Raji (cell line): ENCODE results near the gene MOGAT2.

ENCODE experiments used
- POLR2A ChIP-seq: IDR thresholded peaks from 2 replicates; pipeline ENCODE4 v1.6.1; 2011; ENCODE audit warnings: low read depth, low read length, control low read depth; ENCODE audit not compliant: insufficient read depth

The MOGAT2 gene

DNA sequence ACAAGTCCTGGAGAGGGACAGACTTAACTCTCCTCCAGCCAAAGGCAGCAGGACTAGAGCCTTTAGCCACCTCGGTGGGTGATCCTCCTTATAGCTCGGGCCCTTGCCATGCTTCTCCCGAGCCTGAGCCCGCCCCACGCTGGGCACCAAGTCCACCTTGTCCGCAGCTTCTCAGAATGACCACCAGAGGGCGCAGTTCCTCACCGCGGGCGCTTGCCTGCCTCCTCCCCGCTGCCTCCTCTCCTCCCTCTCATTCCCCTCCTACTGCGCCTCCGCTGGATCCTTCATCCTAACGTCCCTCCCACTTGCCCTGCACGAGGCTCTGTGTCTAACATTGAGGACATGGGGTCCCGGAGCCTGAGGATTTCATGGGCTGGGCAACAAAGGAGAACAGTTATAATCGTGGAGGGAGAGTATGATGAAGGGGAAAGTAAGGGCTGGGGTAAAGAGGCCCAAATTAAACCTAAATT is 11.3 kb upstream of the MOGAT2 start:
- TF ChIP-seq POLR2A, result no peak

DNA sequence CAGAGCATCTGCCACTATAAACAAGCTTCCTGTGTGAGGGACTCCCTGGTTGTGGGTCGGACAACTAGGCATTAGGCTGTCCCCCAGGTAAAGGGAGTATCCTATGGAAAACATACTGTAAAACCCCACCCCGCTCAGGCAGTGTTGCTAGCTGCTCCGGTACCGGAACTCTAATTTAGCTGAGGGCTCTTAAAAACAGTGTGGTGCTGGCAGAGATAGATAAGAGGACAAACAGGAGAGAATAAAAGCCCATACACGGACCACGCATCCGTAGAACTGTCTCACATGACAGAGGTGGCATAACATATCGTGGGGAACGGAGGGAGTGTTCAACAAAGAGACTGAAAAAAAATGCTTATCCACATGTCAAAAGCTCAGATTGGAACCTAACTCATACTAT is 3.4 kb upstream of the MOGAT2 start:
- TF ChIP-seq POLR2A, result no peak

DNA sequence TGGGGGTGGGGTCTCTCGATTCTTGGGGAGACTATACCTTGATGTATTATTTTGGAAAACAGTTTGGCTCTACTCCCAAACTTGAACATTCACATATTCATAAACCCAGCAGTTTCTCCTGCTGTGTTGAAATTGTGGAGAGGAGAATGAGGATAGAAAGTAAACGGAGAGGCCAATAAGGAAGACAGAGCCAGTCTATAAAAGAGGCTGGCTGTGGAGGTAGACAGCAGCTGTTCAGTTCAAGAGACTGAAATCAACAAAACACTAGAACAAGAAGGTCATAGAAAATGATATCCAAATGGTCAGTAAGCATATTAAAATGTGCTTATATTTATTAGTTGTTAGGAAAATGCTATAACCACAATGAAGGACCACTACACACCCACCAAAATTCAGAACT is 1.9 kb upstream of the MOGAT2 start:
- no peak for TF ChIP-seq POLR2A

DNA sequence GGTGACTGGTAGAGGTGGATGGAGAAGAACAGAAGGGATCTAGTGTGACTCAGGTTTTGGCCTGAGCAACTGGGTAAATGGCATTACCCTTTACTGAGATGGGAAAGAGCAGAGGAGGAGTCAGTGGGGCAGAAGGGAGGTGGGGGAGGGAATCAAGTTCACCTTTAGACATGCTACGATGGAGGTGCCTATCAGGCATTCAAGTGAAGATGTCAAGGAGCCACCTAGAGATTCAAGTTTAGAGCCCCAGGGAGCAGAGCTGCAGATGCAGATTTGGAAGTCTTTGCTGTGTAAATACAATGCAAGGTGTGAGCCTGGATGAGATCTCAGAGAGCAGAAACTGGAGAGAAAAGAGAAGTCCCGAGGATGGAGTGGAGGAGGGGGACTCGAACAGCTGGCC is 979 bp upstream of the MOGAT2 start:
- TF ChIP-seq POLR2A, result no peak

DNA sequence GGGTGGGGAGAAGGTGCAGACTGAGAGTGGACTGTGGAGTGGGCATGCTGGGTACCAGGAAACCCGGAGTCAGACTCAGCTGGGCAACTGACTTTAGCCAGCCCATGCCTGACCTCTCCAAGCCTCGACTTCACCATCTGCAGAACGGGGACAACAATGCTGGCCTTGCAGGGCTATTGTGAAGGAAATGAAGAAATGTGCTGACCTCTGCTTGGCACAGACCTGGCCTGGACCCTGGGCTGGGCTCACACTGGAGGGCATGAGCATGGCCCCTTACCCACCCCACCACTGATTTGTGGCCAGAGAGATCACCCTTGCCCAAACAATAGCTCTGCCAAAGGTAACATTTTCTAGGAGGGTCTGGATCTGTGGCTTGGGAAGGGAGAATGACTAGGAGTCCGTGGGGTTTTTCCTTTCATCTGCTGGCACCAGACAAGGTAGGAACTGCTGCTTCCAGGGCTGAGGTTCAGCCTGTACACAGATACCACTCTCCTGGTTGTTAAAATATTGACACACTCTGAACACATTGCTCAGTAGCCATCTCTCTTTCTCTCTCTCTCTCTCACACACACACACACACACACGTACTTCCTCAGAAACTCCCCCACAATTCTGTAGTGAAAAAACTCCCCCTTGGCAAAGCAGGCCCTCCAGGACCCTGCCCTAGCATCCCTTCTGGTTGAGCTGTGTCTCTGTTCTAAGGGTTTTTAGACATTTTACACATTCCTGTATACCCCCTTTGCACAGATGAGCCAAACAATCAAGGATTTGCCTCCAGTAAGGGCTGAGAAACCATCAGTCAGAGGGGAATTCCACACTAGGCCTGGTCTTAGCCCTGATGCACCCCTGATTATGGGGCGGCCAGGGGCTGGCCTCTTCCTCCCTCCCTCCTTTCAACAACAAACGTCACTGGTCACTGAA is 1.0 kb downstream of the MOGAT2 start:
- TF ChIP-seq POLR2A, result no peak

DNA sequence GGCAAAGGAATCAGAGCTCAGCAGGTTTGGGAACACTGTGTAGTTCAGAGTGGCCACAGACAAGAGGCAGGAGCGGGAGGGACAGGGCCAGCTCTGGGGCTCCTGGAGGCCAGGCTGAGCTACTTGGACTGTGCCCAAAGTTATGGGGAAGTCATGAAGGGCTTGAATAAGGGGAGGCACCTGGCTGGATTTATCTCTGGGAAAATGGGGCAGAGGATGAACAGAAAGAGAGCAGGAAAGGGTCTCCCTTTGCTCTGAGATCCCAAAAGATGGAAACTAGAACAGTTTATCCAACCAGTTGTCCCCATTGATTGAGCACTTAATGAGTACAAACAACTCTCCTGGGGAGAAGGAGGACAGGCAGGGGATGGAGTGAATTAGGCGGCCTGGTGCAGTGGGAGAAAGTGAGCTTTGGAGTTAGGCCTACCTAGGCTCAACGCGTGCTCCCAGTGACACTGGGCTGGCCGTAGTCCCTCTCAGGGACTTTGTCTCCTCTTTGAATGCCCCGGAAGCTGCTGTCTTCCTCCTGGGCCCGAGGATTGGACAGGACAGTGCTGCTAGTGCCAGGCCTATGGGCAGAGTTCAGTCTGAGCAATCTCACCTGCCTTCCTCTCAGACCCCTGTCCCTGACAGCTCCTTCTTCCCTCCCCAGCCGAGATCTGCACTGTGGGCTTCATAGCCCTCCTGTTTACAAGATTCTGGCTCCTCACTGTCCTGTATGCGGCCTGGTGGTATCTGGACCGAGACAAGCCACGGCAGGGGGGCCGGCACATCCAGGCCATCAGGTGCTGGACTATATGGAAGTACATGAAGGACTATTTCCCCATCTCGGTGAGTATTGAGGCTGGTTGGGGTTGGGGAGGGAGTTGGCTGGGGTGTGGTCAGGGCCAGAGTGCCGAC is 2.0 kb downstream of the MOGAT2 start:
- no peak for TF ChIP-seq POLR2A

DNA sequence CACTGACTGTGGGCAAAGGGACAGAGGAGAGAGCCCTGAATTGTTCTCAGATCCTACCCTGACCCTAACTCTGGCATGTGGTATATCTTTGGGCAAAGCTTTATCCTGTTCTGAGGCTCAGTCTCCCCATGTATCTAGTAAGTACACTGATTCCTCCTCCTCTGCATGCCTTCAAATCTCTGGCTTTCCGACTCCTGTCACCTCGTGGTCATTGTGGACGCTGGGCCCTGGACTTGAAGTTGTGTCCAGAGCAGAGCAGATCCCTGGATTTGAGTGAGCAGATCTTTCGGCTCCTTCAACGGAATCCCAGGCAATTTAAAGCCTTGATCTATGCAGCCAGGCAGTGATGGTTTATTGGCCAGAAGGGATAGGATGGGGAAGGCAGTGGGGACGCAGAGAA is 3.0 kb downstream of the MOGAT2 start:
- TF ChIP-seq POLR2A, result no peak

DNA sequence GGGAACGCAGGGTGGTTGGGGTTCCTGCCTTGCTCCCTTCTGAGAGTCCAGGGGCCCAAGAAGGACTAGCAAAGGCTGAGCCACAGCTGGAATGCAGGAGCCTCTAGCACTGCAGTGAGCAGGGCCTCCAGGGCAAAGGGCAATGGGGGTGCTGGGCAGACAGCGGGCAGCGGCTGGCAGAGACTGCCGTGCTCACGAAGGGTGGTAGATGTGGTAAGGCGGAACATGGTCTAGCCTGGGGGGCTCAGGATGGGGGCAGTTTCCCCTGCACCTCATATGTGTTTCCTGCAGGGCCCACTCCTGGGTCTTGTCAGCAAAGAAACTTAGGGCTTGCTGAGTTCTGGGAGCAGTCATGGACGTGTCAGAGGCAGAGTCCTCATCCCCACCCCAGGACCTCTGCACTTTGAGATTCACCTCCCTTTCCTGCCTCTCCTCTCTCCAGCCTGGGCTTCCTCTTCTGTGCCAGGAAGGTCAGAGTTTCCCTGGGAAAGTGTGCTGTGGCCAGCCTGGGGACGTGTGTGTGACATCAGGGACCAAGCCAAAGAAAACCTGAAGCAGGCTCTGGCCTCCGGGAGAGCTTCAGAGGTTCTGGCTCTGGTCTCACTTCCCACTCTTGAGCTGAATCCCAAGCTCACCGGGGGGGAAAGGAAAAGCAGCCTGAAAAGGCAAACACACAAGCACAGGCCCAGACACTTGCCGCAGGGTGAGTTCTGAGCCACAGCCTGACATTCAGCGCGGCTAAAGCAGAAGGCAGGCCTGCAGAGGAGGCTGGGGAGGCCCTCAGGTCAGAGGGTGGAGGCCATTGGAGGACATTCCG is 4.4 kb downstream of the MOGAT2 start:
- no peak for TF ChIP-seq POLR2A

DNA sequence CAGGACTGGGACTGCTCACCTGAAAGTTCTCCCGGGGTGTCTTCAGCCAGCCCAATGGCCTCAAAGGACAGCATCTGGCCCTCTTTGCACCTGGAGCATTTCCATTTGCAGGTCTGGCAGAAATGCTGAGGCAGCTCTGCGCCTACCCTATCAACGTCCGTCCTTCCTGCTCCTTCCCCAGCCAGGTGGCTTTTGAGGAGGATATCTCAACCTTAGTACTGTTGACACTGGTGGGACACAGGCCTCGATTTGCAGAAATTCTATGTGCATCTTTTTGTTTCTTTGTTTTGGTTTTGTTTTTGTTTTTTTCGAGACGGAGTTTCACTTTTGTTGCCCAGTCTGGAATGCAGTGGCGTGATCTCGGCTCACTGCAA is 5.0 kb downstream of the MOGAT2 start:
- TF ChIP-seq POLR2A, result no peak

DNA sequence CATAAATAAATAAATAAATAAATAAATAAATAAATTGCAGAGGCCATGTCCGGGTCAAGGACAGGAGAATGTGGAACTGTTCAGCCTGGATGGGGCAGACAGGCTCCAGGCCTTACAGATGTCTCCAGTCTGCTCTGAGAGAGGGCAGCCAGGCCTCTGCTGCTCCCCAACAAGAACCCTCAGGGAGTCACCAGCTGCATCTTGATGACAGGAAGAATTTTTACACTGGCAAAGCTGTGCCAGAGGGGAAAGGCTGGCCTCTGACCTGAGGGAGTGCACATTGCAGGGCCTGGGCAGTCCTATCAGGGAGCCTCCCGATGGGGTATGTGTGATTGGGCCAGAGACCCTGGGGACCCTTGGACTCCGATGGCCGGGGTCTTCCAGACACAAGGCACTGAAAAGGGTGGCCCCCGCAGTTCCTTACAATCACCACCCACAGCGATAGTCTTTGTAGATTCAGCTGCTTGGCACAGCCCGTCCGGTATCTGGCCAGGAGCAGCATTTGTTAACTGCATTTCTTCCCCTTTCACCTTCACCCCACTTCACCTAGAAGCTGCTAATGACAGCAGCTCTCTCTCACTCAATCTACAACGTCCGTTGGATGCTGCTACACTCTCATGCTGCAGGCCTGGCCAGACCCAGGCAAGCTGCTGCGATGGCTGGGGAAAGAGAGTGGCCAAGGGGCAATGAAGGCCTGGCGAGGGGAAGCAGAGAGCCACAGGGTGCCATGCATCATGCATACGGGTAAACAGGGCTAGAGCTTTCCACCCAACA is 8.1 kb downstream of the MOGAT2 start:
- TF ChIP-seq POLR2A, result no peak

DNA sequence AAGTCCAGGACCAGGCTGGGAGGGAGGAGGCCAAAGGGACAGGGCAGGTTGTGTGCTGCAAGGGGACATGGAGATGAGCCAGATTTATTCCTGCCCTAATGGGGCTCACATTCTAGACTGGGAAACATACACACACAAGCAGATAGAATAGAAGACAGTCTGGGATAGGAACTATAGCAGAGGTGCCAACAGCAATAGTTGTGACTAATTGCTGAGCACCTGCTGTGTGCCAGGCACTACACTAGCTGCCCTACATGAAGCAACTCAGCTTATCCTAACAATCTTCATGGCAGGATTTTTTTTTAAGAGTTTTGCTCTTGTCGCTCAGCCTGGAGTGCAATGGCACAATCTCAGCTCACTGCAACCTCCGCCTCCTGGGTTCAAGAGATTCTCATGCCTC is 11.4 kb downstream of the MOGAT2 start:
- TF ChIP-seq POLR2A, result no peak

DNA sequence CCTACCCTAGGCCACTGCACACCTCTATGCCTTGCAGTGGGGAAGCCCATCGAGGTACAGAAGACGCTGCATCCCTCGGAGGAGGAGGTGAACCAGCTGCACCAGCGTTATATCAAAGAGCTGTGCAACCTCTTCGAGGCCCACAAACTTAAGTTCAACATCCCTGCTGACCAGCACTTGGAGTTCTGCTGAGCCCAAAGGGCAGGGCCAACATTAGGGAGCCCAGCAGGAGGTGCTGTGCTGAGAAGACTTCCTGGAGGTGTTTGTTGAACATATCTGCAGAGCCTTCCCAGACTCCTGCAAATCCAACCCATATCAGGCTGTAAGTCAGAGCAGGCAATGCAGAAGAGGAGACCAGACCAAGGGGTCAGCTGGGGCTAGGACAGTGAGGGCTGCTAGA is 13.5 kb downstream of the MOGAT2 start:
- no peak for TF ChIP-seq POLR2A

DNA sequence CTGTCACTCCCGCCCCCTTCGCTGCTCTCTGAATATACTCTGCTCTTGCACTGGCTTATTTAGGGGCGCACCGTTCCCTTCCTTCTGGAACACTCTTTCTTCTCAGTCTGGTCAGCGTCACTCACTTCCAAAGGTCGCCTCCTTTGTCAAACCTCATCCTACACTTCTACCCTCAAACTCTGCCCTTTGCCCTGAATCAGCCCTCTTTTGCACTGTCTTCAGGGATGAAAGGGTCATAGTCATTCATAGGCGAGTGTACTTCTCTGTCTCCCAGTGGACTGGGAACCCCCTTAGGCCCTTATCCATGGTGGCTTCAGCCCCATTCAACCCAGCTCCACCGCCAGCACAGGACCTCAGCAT is 15.4 kb downstream of the MOGAT2 start:
- no peak for TF ChIP-seq POLR2A

DNA sequence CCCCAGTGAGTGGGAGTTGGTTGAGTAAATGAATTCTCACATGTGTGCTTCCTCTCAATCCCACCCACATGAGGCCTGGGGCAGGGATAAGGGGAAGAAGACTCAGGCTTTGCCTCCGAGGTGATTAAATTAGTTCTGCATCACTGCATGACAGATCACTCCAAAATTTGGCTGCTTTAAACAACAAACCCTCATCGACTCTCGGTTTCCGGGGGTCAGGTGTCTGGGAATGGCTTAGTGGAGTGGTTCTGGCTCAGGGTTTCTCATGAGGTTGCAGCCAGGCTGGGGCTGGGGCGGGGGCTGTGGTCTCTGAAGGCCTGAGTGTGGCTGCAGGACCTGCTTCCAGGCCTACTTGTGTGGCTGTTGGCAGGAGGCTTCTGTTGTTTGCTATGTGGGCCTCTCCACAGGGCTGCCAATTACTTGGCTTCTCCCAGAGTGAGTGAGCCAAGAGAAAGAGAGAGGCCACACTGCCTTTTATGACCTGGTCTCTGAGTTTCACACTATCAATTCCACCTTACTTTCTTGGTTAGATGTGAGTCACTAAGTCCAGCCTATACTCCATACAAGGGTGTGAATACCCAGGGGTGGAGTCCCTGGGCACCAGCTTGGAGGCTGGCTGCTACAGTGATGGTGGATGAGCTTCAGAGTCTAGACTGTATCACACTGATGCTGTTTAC is 15.9 kb downstream of the MOGAT2 start:
- no peak for TF ChIP-seq POLR2A

DNA sequence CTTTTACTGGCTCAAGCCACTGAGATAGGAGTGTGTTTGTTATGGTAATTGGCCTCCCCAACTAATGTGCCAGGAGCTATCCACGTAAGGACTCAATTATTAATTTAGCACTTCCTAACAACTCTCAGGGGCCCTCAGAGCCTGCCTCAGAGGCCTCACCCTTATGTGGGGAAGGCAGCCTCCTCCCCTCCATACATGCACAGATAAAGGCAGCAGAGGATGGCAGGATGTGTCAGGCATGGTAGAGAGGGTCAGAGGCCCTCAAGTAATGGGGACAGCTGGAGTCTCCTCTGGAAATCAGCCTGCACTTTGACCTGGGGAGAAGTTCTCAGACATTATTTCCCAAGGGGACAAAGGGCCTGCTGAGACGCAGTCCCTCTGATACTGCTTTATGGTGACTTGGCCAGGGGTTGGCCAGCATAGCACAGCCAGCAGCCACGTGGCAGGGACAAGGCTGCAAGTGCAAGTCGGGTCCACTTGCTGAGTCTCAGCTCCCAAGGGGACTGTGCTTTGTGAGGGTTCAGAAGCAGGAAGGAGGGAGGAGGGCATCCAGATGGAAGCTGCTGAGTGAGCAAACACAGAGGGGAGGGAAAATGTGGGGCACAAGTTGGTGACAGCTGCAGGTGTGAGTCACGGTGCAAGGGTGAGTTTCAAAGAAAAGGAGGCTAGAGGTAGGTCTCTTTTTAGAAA is 17.0 kb downstream of the MOGAT2 start:
- no peak for TF ChIP-seq POLR2A
